ENCODE data around the gene AMD1.

AMD1 gene

DNA sequence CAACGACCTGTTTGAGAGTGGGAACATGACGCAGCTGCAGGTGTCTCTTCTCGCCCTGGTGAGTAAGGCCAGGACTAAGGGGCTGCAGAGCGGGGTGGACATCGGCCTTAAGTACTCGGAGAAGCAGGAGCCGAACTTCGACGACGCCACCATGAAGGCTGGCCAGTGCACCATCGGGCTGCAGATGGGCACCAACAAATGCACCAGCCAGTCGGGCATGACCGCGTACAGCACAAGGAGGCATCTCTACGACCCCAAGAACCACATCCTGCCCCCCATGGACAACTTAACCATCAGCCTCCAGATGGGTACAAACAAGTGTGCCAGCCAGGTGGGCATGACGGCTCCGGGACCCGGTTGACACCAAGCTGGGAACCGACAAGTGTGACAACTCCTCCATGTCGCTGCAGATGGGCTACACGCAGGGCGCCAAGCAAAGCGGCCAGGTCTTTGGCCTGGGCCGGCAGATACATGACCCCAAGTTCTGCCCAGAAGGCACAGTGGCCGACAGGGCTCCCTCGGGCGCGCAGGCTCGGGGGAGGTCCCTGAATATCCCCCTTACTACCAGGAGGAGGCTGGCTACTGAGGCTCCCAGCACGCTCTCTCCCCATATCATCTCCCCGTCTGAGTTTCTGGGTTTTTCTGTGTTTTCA is 15.9 kb upstream of the AMD1 start:
- Mint-ChIP-seq H3K4me3 (no peak overlapping the region), H3K9me3 (no peaks in the 10 kb centered on the region), H3K27ac (no peak overlapping the region), H3K4me1 (no peaks in the 10 kb centered on the region), H3K27me3 (ENCODE audit: low read depth) (no peaks in the 10 kb centered on the region), H3K36me3 (ENCODE audit: low read depth) (no peaks in the 10 kb centered on the region)
- TF ChIP-seq, protein P1, sequence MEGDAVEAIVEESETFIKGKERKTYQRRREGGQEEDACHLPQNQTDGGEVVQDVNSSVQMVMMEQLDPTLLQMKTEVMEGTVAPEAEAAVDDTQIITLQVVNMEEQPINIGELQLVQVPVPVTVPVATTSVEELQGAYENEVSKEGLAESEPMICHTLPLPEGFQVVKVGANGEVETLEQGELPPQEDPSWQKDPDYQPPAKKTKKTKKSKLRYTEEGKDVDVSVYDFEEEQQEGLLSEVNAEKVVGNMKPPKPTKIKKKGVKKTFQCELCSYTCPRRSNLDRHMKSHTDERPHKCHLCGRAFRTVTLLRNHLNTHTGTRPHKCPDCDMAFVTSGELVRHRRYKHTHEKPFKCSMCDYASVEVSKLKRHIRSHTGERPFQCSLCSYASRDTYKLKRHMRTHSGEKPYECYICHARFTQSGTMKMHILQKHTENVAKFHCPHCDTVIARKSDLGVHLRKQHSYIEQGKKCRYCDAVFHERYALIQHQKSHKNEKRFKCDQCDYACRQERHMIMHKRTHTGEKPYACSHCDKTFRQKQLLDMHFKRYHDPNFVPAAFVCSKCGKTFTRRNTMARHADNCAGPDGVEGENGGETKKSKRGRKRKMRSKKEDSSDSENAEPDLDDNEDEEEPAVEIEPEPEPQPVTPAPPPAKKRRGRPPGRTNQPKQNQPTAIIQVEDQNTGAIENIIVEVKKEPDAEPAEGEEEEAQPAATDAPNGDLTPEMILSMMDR (IDR thresholded peaks at IDR 0.05; ENCODE audit: unreplicated experiment in 3 of 3) = no peak

GRCh38 chr6:110859335-110859792 is 15.2 kb upstream of the AMD1 start:
- no peaks in the 10 kb centered on the region for H3K36me3 Mint-ChIP-seq (ENCODE audit: low read depth)
- TF ChIP-seq, protein P1 (IDR thresholded peaks at IDR 0.05; ENCODE audit: unreplicated experiment in 3 of 3) = no peak
- H3K27me3 Mint-ChIP-seq (ENCODE audit: low read depth) = no peaks in the 10 kb centered on the region
- H3K4me1 Mint-ChIP-seq = peaks cover under 1% of the 10 kb centered on the region
- no peaks in the 10 kb centered on the region for H3K9me3 Mint-ChIP-seq
- no peak overlapping the region for H3K4me3 Mint-ChIP-seq
- H3K27ac Mint-ChIP-seq = no peak overlapping the region

DNA sequence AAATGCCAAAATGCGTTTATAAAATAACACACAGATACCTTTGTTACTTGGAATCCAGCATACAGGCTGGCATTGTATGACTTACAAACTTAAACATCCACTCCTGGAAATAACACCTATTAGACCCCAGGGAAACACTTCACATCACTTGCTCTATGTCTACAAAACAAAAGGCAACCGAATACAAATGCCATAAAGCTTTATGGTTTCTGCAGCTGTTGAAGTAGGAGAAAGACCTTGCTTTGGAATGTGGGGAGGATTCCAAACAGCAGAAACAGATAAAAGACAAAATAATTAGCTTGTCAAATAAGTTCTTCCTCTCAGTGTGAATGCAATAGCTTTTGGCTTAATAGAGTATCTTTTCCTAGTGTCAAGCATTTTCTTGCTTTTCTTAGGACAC is 9.8 kb upstream of the AMD1 start:
- no peaks in the 10 kb centered on the region for H3K9me3 Mint-ChIP-seq
- peak overlapping the region; percentile 73 to 92 (median 89) for H3K27ac Mint-ChIP-seq
- H3K4me3 Mint-ChIP-seq = no peak overlapping the region
- H3K27me3 Mint-ChIP-seq (ENCODE audit: low read depth) = no peaks in the 10 kb centered on the region
- TF ChIP-seq, protein P1 (IDR thresholded peaks at IDR 0.05; ENCODE audit: unreplicated experiment in 3 of 3) = no peak
- H3K36me3 Mint-ChIP-seq (ENCODE audit: low read depth) = no peaks in the 10 kb centered on the region
- H3K4me1 Mint-ChIP-seq = peaks cover 9% of the 10 kb centered on the region

- Mint-ChIP-seq H3K9me3 (no peaks in the 10 kb centered on the region), H3K4me1 (peaks cover 34% of the 10 kb centered on the region), H3K27ac (peak overlapping the region; percentile 97 to 99 (median 99)), H3K4me3 (peak overlapping the region; percentile 94 to 96 (median 94)), H3K36me3 (ENCODE audit: low read depth) (no peaks in the 10 kb centered on the region), H3K27me3 (ENCODE audit: low read depth) (no peaks in the 10 kb centered on the region)
- TF ChIP-seq, protein P1 (IDR thresholded peaks at IDR 0.05; ENCODE audit: unreplicated experiment in 3 of 3) = no peak
Observed at GRCh38 chr6:110874880-110875547, 429 bp downstream of the AMD1 start.

DNA sequence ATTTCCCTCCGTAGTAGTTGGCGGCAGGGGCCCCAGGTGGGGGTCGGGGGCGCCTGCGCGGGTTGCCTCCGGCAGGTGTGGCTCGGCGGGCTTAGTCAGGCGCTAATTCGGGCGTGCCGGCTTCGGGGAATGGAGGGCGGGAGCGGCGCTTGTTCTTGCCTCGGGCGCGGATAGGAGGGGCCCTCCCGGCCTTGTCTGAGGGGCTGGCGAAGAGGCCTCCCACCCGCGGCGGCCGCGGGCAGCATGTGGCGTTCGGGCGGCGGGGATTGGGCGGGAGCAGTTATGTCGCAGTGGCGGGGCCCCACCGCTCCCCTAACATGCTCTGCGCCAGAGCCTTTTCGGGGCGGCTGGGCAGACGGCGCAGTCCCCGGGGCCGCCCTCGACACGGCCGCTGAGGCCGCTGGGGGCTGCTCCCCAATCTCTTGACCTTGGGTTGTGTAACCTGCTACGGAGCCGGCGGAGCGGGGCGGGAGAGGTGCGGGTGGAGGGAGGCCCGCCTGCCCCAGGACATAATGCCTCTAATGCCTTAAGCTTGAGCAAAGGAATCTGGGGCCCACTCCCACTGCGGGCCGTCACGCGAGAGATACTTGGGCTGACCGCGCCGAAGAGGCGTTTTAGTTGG is 1.1 kb downstream of the AMD1 start:
- Mint-ChIP-seq H3K27me3 (ENCODE audit: low read depth) (no peaks in the 10 kb centered on the region), H3K36me3 (ENCODE audit: low read depth) (no peaks in the 10 kb centered on the region), H3K27ac (peak overlapping the region; percentile 76 to 94 (median 91)), H3K4me1 (peaks cover 40% of the 10 kb centered on the region), H3K9me3 (no peaks in the 10 kb centered on the region), H3K4me3 (peak overlapping the region; percentile 92 to 96 (median 95))
- TF ChIP-seq, protein P1 (IDR thresholded peaks at IDR 0.05; ENCODE audit: unreplicated experiment in 3 of 3) = no peak

Measured in nephron (organoid).